ENCODE measurements around the gene KRTAP5-3.

Gene KRTAP5-3

DNA sequence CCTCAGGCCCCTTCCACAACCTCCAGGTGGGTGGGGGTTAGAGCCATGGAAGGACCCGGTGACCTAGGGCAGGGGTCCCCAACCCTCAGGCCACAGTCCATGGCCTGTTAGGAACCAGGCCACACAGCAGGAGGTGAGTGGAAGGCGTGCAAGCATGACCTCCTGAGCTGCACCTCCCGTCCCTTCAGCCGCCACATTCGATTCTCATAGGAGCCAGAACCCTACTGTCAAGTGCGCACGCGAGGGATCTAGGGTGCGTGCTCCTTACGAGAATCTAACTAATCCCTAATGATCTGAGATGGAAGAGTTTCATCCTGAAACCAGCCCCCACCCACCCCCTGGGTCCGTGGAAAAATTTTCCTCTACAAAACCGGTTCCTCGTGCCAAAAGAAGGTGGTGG, 17.3 kb upstream of the KRTAP5-3 start:
- TF ChIP-seq TAF1 (IDR thresholded peaks at IDR 0.05; ENCODE audit: borderline replicate concordance, insufficient read depth, low read length): no peak
- TF ChIP-seq SIN3A (IDR thresholded peaks at IDR 0.05; ENCODE audit: borderline replicate concordance, insufficient read depth, low read length): no peak
- TF ChIP-seq POLR2AphosphoS5 (IDR thresholded peaks at IDR 0.05; ENCODE audit: low read depth, low read length): no peak
- no peak for TF ChIP-seq FOXP2 (optimal IDR thresholded peaks at IDR 0.05; ENCODE audit: borderline replicate concordance, extremely low read depth, extremely low read length, insufficient read depth)

DNA sequence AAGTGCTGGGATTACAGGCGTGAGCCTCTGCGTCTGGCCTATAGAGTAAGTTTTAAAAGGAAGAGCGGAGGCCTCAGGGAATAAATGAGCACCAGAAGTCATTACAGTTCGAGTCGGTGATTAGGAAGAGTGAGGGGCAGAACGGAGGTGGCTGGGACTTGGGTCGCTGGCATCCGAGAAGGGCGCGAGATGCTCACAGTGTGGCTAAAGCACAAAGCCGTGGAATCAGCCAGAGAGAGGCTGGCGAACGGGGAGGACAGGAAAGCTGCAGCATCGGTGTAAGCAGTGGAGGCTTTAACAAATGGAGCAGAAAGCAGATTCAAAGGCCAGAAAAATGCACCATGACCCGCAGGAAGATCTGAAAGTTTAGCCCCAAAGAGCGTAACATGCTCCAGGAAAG, 16.4 kb upstream of the KRTAP5-3 start:
- TF ChIP-seq POLR2AphosphoS5 (IDR thresholded peaks at IDR 0.05; ENCODE audit: low read depth, low read length): no peak
- TF ChIP-seq TAF1 (IDR thresholded peaks at IDR 0.05; ENCODE audit: borderline replicate concordance, insufficient read depth, low read length): no peak
- TF ChIP-seq, protein P1, sequence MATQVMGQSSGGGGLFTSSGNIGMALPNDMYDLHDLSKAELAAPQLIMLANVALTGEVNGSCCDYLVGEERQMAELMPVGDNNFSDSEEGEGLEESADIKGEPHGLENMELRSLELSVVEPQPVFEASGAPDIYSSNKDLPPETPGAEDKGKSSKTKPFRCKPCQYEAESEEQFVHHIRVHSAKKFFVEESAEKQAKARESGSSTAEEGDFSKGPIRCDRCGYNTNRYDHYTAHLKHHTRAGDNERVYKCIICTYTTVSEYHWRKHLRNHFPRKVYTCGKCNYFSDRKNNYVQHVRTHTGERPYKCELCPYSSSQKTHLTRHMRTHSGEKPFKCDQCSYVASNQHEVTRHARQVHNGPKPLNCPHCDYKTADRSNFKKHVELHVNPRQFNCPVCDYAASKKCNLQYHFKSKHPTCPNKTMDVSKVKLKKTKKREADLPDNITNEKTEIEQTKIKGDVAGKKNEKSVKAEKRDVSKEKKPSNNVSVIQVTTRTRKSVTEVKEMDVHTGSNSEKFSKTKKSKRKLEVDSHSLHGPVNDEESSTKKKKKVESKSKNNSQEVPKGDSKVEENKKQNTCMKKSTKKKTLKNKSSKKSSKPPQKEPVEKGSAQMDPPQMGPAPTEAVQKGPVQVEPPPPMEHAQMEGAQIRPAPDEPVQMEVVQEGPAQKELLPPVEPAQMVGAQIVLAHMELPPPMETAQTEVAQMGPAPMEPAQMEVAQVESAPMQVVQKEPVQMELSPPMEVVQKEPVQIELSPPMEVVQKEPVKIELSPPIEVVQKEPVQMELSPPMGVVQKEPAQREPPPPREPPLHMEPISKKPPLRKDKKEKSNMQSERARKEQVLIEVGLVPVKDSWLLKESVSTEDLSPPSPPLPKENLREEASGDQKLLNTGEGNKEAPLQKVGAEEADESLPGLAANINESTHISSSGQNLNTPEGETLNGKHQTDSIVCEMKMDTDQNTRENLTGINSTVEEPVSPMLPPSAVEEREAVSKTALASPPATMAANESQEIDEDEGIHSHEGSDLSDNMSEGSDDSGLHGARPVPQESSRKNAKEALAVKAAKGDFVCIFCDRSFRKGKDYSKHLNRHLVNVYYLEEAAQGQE (IDR thresholded peaks at IDR 0.05; ENCODE audit: insufficient read depth in 1 of 2, low read depth in 2 of 2, low read length in 2 of 2): no peak
- TF ChIP-seq FOXP2 (optimal IDR thresholded peaks at IDR 0.05; ENCODE audit: borderline replicate concordance, extremely low read depth, extremely low read length, insufficient read depth): no peak
- no peak for TF ChIP-seq SIN3A (IDR thresholded peaks at IDR 0.05; ENCODE audit: borderline replicate concordance, insufficient read depth, low read length)

DNA sequence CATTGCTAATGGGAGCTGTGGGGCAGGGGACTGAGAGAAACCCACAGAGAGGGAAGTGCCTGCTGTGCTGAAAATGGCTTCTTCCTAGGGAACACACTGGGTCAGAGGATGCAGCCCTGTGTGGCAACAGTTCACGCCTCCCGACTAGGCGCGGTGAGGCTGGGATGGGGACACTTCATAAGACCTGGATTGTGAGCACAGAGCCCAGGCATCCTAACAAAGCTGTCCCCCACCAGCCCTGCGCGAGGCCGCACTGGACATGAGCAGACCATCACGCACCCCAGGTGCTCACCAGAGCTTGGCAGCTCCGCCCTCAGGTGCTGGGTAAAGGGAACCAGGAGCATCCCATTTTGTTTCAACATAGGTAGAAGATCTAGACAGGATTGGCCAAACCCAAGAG, 15.5 kb upstream of the KRTAP5-3 start:
- TF ChIP-seq SIN3A (IDR thresholded peaks at IDR 0.05; ENCODE audit: borderline replicate concordance, insufficient read depth, low read length): no peak
- no peak for TF ChIP-seq FOXP2 (optimal IDR thresholded peaks at IDR 0.05; ENCODE audit: borderline replicate concordance, extremely low read depth, extremely low read length, insufficient read depth)

DNA sequence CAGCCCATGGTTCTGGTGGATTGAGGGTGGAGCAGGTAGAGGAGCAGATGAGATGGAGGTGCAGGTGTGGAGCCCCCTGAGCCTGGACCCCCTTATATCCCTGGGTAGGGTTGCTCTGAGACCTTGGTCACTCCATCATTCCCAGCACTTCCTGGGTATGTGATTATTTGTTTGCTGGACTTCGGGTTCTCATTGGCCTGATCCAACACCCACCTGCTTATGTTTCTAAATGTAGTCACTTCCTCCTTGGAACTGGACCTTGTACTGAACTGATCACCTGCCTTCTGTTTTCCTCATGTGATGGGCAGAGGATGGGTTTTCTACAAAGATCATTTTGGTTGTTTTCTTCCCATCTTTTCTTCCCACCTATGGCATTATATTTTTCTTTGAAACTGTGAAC, 13.8 kb upstream of the KRTAP5-3 start, which contains the start of gene KRTAP5-4:
Gene KRTAP5-4 (minus strand): TSS at position 53 of the 400 bp plus-strand sequence. CDS start 45 bp downstream, at position 8.
- TF ChIP-seq POLR2AphosphoS5 (IDR thresholded peaks at IDR 0.05; ENCODE audit: low read depth, low read length) (no peak), FOXP2 (optimal IDR thresholded peaks at IDR 0.05; ENCODE audit: borderline replicate concordance, extremely low read depth, extremely low read length, insufficient read depth) (no peak), TAF1 (IDR thresholded peaks at IDR 0.05; ENCODE audit: borderline replicate concordance, insufficient read depth, low read length) (no peak), SIN3A (IDR thresholded peaks at IDR 0.05; ENCODE audit: borderline replicate concordance, insufficient read depth, low read length) (no peak)
- TF ChIP-seq, protein P1 (IDR thresholded peaks at IDR 0.05; ENCODE audit: insufficient read depth in 1 of 2, low read depth in 2 of 2, low read length in 2 of 2): no peak

DNA sequence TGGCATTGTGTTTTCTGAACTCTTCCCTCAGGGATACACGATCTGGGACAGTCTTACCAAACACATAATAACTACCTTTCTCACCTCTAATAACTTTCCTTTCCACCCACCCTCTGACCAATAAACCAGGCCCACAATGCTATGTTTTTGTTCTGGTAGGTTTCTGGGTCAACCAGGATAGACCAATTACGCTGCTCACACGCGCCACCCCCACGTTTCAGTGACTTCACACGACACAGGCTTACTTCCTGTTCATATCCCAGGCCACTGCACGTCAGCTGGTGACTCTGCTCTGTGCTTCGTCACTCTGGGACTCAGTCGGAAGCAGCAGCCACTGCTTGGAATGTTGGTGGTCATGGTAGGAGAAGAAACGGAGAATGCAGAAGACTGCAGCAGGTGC, 11.2 kb upstream of the KRTAP5-3 start:
- TF ChIP-seq, protein P1 (IDR thresholded peaks at IDR 0.05; ENCODE audit: insufficient read depth in 1 of 2, low read depth in 2 of 2, low read length in 2 of 2): no peak
- TF ChIP-seq POLR2AphosphoS5 (IDR thresholded peaks at IDR 0.05; ENCODE audit: low read depth, low read length) (no peak), TAF1 (IDR thresholded peaks at IDR 0.05; ENCODE audit: borderline replicate concordance, insufficient read depth, low read length) (no peak), FOXP2 (optimal IDR thresholded peaks at IDR 0.05; ENCODE audit: borderline replicate concordance, extremely low read depth, extremely low read length, insufficient read depth) (no peak), SIN3A (IDR thresholded peaks at IDR 0.05; ENCODE audit: borderline replicate concordance, insufficient read depth, low read length) (no peak)

DNA sequence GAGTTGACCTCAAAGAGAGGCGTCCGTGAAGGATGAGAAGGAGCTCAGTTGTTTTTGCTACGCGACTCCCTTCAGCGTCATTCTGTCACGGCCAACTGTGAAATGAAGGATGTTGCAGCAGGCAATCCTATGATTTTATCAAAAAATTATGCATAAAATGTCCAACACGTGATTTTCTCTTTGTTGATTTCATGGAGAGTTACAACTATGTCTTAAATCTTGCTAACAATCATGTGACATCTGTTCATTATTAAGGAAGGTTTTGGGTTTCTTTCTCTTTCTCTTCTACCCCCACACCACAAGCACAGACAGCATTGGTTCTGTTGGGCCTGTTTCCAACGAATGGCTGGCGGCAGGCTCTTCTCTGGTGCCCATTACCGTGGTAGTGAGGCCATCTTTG, 10.0 kb upstream of the KRTAP5-3 start:
- TF ChIP-seq, protein P1 (IDR thresholded peaks at IDR 0.05; ENCODE audit: insufficient read depth in 1 of 2, low read depth in 2 of 2, low read length in 2 of 2): no peak
- TF ChIP-seq TAF1 (IDR thresholded peaks at IDR 0.05; ENCODE audit: borderline replicate concordance, insufficient read depth, low read length): no peak
- TF ChIP-seq FOXP2 (optimal IDR thresholded peaks at IDR 0.05; ENCODE audit: borderline replicate concordance, extremely low read depth, extremely low read length, insufficient read depth): no peak
